ENCODE results near the gene KRT73. TPM values are rescaled to one million over a fixed set of nuclear protein-coding genes. Genes with fewer than 3 reads are reported as not detected.
A peak's percentile ranks its signal among the peaks of the same experiment; 100 is the strongest.

Gene KRT73
- total RNA-seq, 2 experiments from 2014 or later, result 67.2 to 69.7 TPM

- intact Hi-C loops (cut with DNase I, micrococcal nuclease), result loop anchor here (2.0 kb wide), 4 partner anchors 33 to 65 kb away; partner anchors contain the start of gene KRT1 (in 1 of the 2)
- ATAC-seq (ENCODE audit: poor library complexity) (no peak), DNase-seq (no peak)
- TF ChIP-seq, protein P1, sequence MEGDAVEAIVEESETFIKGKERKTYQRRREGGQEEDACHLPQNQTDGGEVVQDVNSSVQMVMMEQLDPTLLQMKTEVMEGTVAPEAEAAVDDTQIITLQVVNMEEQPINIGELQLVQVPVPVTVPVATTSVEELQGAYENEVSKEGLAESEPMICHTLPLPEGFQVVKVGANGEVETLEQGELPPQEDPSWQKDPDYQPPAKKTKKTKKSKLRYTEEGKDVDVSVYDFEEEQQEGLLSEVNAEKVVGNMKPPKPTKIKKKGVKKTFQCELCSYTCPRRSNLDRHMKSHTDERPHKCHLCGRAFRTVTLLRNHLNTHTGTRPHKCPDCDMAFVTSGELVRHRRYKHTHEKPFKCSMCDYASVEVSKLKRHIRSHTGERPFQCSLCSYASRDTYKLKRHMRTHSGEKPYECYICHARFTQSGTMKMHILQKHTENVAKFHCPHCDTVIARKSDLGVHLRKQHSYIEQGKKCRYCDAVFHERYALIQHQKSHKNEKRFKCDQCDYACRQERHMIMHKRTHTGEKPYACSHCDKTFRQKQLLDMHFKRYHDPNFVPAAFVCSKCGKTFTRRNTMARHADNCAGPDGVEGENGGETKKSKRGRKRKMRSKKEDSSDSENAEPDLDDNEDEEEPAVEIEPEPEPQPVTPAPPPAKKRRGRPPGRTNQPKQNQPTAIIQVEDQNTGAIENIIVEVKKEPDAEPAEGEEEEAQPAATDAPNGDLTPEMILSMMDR (IDR thresholded peaks at IDR 0.05), result no peak
- CTCF ChIA-PET, result no interaction called here
- POLR2A ChIA-PET, result interaction anchor here (1.3 to 5.8 kb wide), 7 partner anchors 10 to 59 kb away, joined by 3 to 50 read pairs (median 6); no protein-coding TSS in a partner anchor
- no peaks in the 10 kb centered on the region for H3K36me3 ChIP-seq (ENCODE audit: insufficient read depth, low read length)
- Mint-ChIP-seq H3K27me3 (no peaks in the 10 kb centered on the region), H3K27ac (peak overlapping the region; percentile 99), H3K4me1 (ENCODE audit: low read depth) (peaks cover 80% of the 10 kb centered on the region), H3K36me3 (ENCODE audit: low read depth) (peaks cover 5% of the 10 kb centered on the region), H3K9me3 (peaks cover 2% of the 10 kb centered on the region), H3K4me3 (no peak overlapping the region)
- peak overlapping the region; percentile 55 to 69 for H3K27ac ChIP-seq (ENCODE audit: low read depth in 1 of 2, low read length in 2 of 2)
- H3K9me3 ChIP-seq (ENCODE audit: control insufficient read depth in 1 of 2, insufficient read depth in 1 of 2, low read length in 2 of 2), result peaks cover 0 to 9% of the 10 kb centered on the region in 2 experiments
- peaks cover 71% of the 10 kb centered on the region for H3K4me1 ChIP-seq (ENCODE audit: insufficient read depth, low read length)
- H3K27me3 ChIP-seq (ENCODE audit: control insufficient read depth in 1 of 2, insufficient read depth in 2 of 2, low read length in 2 of 2), result no peaks in the 10 kb centered on the region
- no peak overlapping the region for H3K4me3 ChIP-seq (ENCODE audit: low read length)
These were observed 25.7 kb upstream of the KRT73 start for GRCh38 chr12:52644078-52644415.

- ChIA-PET POLR2A (interaction anchor here (0.8 to 5.8 kb wide), 6 partner anchors 9 to 38 kb away, joined by 3 to 50 read pairs (median 8); no protein-coding TSS in a partner anchor), CTCF (no interaction called here)
- Mint-ChIP-seq H3K36me3 (ENCODE audit: low read depth) (peaks cover 5% of the 10 kb centered on the region), H3K4me1 (ENCODE audit: low read depth) (peaks cover 74% of the 10 kb centered on the region), H3K9me3 (peaks cover 2% of the 10 kb centered on the region), H3K27me3 (no peaks in the 10 kb centered on the region), H3K27ac (peak overlapping the region; percentile 99), H3K4me3 (peak overlapping the region; percentile 44)
- H3K4me1 ChIP-seq (ENCODE audit: insufficient read depth, low read length), result peaks cover 65% of the 10 kb centered on the region
- H3K27ac ChIP-seq (ENCODE audit: low read depth in 1 of 2, low read length in 2 of 2), result peak overlapping the region; percentile 55 to 69
- no peak overlapping the region for H3K4me3 ChIP-seq (ENCODE audit: low read length)
- H3K9me3 ChIP-seq (ENCODE audit: control insufficient read depth in 1 of 2, insufficient read depth in 1 of 2, low read length in 2 of 2), result peaks cover 0 to 9% of the 10 kb centered on the region in 2 experiments
- TF ChIP-seq, protein P1 (IDR thresholded peaks at IDR 0.05), result no peak
- DNase-seq (no peak), ATAC-seq (ENCODE audit: poor library complexity) (no peak)
- no peaks in the 10 kb centered on the region for H3K27me3 ChIP-seq (ENCODE audit: control insufficient read depth in 1 of 2, insufficient read depth in 2 of 2, low read length in 2 of 2)
- intact Hi-C loops (cut with DNase I, micrococcal nuclease), result loop anchor here (2.0 kb wide), 4 partner anchors 33 to 65 kb away; partner anchors contain the start of gene KRT1 (in 1 of the 2)
- no peaks in the 10 kb centered on the region for H3K36me3 ChIP-seq (ENCODE audit: insufficient read depth, low read length)
These were observed 25.1 kb upstream of the KRT73 start for GRCh38 chr12:52643233-52644077.

DNA sequence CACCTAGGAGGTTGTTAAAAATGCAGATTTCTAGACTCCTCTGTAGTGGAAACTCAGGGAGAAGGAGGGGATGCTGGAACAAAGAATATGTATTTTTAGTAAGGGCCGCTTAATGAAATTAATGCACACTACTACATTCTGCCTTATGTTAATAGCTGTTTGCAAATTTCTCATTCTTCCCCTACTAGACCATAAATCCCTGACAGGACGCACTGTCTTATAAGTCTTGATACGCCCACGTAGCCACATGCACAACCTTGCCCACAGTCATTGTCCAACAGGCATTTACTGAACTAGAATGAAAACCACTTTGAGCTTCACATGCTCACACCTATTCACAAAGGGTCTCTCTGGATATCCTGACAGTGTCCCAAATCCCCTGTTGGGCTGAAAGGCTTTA, 23.1 kb upstream of the KRT73 start:
- H3K27ac Mint-ChIP-seq, result peak overlapping the region; percentile 99
- Histone ChIP-seq H3K27me3 (ENCODE audit: control insufficient read depth in 1 of 2, insufficient read depth in 2 of 2, low read length in 2 of 2) (no peaks in the 10 kb centered on the region), H3K27ac (ENCODE audit: low read depth in 1 of 2, low read length in 2 of 2) (no peak overlapping the region), H3K4me3 (ENCODE audit: low read length) (no peak overlapping the region), H3K9me3 (ENCODE audit: control insufficient read depth in 1 of 2, insufficient read depth in 1 of 2, low read length in 2 of 2) (peaks cover 0 to 9% of the 10 kb centered on the region in 2 experiments), H3K36me3 (ENCODE audit: insufficient read depth, low read length) (no peaks in the 10 kb centered on the region), H3K4me1 (ENCODE audit: insufficient read depth, low read length) (peaks cover 45% of the 10 kb centered on the region)
- ATAC-seq (ENCODE audit: poor library complexity) (no peak), DNase-seq (peak in 1 of 14 experiments; percentile 13)
- POLR2A ChIA-PET, result interaction anchor here (2.7 to 5.8 kb wide), 2 partner anchors 8 to 31 kb away, joined by 12 to 50 read pairs; no protein-coding TSS in a partner anchor
- H3K27me3 Mint-ChIP-seq, result no peaks in the 10 kb centered on the region
- TF ChIP-seq, protein P1 (IDR thresholded peaks at IDR 0.05), result no peak
- H3K4me3 Mint-ChIP-seq, result no peak overlapping the region
- peaks cover 60% of the 10 kb centered on the region for H3K4me1 Mint-ChIP-seq (ENCODE audit: low read depth)
- H3K36me3 Mint-ChIP-seq (ENCODE audit: low read depth), result peaks cover 5% of the 10 kb centered on the region
- CTCF ChIA-PET, result no interaction called here
- H3K9me3 Mint-ChIP-seq, result peaks cover 2% of the 10 kb centered on the region
- intact Hi-C loops (cut with DNase I, micrococcal nuclease), result no loop called here

All from CD4-positive, alpha-beta T cell (primary cell).